Measurements from ENCODE around the gene SLC10A3. TPM values are rescaled to one million over a fixed set of nuclear protein-coding genes. Genes with fewer than 3 reads are reported as not detected.
"Not testable (repeated sequence)": the region's sequence is repeated elsewhere in the genome, so short reads cannot be mapped to it uniquely, and the experiment has no call there.

The SLC10A3 gene
- total RNA-seq, 4 donors from 2014 or later, result 11.6 to 19.8 (median 16.5) TPM

GRCh38 chrX:154507673-154508383 is 17.4 kb upstream of the SLC10A3 start:
- DNase-seq, result no peak
- Histone ChIP-seq H3K36me3 (peaks cover 0 to 10% (median 0%) of the 10 kb centered on the region in 3 donors), H3K4me1 (no peaks in the 10 kb centered on the region), H3K9me3 (no peaks in the 10 kb centered on the region), H3K4me3 (no peak overlapping the region), H3K27ac (no peak overlapping the region), H3K27me3 (no peaks in the 10 kb centered on the region)
- TF ChIP-seq POLR2A (IDR thresholded peaks at IDR 0.05) (no peak), CTCF (IDR thresholded peaks at IDR 0.05) (no peak)

- H3K9me3 ChIP-seq, result no peaks in the 10 kb centered on the region
- H3K4me1 ChIP-seq, result no peaks in the 10 kb centered on the region
- H3K27me3 ChIP-seq, result no peaks in the 10 kb centered on the region
- H3K27ac ChIP-seq, result no peak overlapping the region
- H3K36me3 ChIP-seq, result peaks cover 0 to 10% (median 0%) of the 10 kb centered on the region in 3 donors
- H3K4me3 ChIP-seq, result no peak overlapping the region
- no peak for TF ChIP-seq POLR2A (IDR thresholded peaks at IDR 0.05)
- no peak for TF ChIP-seq CTCF (IDR thresholded peaks at IDR 0.05)
- DNase-seq, result no peak
These were observed 16.3 kb upstream of the SLC10A3 start for GRCh38 chrX:154506483-154507332.

GRCh38 chrX:154505734-154506133 is 15.3 kb upstream of the SLC10A3 start:
- Histone ChIP-seq H3K27ac (no peak overlapping the region), H3K36me3 (peaks cover 0 to 10% (median 0%) of the 10 kb centered on the region in 3 donors), H3K9me3 (no peaks in the 10 kb centered on the region), H3K27me3 (no peaks in the 10 kb centered on the region), H3K4me3 (no peak overlapping the region), H3K4me1 (no peaks in the 10 kb centered on the region)
- TF ChIP-seq CTCF (IDR thresholded peaks at IDR 0.05), result no peak
- no peak for TF ChIP-seq POLR2A (IDR thresholded peaks at IDR 0.05)
- no peak for DNase-seq

GRCh38 chrX:154502989-154503388 is 12.6 kb upstream of the SLC10A3 start:
- Histone ChIP-seq H3K4me3 (no peak overlapping the region), H3K9me3 (no peaks in the 10 kb centered on the region), H3K4me1 (no peaks in the 10 kb centered on the region), H3K36me3 (peaks cover 0 to 10% (median 0%) of the 10 kb centered on the region in 3 donors), H3K27me3 (no peaks in the 10 kb centered on the region), H3K27ac (no peak overlapping the region)
- no peak for TF ChIP-seq POLR2A (IDR thresholded peaks at IDR 0.05)
- TF ChIP-seq CTCF (IDR thresholded peaks at IDR 0.05), result no peak
- no peak for DNase-seq

- no peaks in the 10 kb centered on the region for H3K9me3 ChIP-seq
- no peak for DNase-seq
- H3K4me1 ChIP-seq, result no peaks in the 10 kb centered on the region
- no peaks in the 10 kb centered on the region for H3K27me3 ChIP-seq
- no peak overlapping the region for H3K4me3 ChIP-seq
- TF ChIP-seq POLR2A (IDR thresholded peaks at IDR 0.05) (no peak), CTCF (IDR thresholded peaks at IDR 0.05) (no peak)
- no peak overlapping the region for H3K27ac ChIP-seq
- H3K36me3 ChIP-seq, result peaks cover 0 to 3% (median 0%) of the 10 kb centered on the region in 3 donors
These were observed 11.7 kb upstream of the SLC10A3 start for GRCh38 chrX:154502098-154502497.

GRCh38 chrX:154501423-154501822 is 11.0 kb upstream of the SLC10A3 start:
- not testable (repeated sequence) for H3K4me3 ChIP-seq, H3K4me1 ChIP-seq, H3K36me3 ChIP-seq, DNase-seq, H3K27me3 ChIP-seq, H3K27ac ChIP-seq, H3K9me3 ChIP-seq

- H3K27me3 ChIP-seq, H3K4me1 ChIP-seq, H3K9me3 ChIP-seq, H3K36me3 ChIP-seq, H3K4me3 ChIP-seq, H3K27ac ChIP-seq, DNase-seq: not testable (repeated sequence)
These were observed 6.2 kb upstream of the SLC10A3 start for GRCh38 chrX:154496591-154497137.
